GM20000 (cell line): ENCODE measurements around the gene ABLIM2.
A peak's percentile ranks its signal among the peaks of the same experiment; 100 is the strongest.

Experiments
- DNase-seq: peaks from one replicate; pipeline ENCODE4 v3.0.0; 2012; ENCODE audit warnings: low spot score
- TF ChIP-seq, protein P1 (sequence below): IDR thresholded peaks from 2 replicates; pipeline ENCODE4 v1.5.1; 2012; ENCODE audit warnings: mild to moderate bottlenecking, control low read depth; ENCODE audit errors: extremely low read depth, missing control alignments

ABLIM2 gene

DNA sequence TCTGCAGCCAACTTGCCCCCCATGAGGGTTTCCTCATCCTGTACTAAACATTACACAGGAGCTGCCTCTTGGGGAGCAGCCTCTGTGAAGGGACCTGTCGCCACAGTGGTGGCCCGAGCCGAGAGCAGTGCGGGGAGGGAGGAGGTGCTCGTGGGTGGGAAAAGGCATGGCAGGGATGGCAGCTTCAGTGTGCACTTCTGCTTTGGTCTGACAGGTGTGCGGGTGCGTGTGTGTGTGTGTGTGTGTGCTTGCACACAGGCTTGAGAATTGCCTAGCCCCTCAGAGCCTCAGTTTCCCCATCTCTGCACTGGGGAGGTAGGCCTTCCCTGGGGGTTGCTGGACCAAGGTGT, 44.4 kb upstream of the ABLIM2 start:
- TF ChIP-seq, protein P1, sequence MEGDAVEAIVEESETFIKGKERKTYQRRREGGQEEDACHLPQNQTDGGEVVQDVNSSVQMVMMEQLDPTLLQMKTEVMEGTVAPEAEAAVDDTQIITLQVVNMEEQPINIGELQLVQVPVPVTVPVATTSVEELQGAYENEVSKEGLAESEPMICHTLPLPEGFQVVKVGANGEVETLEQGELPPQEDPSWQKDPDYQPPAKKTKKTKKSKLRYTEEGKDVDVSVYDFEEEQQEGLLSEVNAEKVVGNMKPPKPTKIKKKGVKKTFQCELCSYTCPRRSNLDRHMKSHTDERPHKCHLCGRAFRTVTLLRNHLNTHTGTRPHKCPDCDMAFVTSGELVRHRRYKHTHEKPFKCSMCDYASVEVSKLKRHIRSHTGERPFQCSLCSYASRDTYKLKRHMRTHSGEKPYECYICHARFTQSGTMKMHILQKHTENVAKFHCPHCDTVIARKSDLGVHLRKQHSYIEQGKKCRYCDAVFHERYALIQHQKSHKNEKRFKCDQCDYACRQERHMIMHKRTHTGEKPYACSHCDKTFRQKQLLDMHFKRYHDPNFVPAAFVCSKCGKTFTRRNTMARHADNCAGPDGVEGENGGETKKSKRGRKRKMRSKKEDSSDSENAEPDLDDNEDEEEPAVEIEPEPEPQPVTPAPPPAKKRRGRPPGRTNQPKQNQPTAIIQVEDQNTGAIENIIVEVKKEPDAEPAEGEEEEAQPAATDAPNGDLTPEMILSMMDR = no peak
- DNase-seq = no peak

DNA sequence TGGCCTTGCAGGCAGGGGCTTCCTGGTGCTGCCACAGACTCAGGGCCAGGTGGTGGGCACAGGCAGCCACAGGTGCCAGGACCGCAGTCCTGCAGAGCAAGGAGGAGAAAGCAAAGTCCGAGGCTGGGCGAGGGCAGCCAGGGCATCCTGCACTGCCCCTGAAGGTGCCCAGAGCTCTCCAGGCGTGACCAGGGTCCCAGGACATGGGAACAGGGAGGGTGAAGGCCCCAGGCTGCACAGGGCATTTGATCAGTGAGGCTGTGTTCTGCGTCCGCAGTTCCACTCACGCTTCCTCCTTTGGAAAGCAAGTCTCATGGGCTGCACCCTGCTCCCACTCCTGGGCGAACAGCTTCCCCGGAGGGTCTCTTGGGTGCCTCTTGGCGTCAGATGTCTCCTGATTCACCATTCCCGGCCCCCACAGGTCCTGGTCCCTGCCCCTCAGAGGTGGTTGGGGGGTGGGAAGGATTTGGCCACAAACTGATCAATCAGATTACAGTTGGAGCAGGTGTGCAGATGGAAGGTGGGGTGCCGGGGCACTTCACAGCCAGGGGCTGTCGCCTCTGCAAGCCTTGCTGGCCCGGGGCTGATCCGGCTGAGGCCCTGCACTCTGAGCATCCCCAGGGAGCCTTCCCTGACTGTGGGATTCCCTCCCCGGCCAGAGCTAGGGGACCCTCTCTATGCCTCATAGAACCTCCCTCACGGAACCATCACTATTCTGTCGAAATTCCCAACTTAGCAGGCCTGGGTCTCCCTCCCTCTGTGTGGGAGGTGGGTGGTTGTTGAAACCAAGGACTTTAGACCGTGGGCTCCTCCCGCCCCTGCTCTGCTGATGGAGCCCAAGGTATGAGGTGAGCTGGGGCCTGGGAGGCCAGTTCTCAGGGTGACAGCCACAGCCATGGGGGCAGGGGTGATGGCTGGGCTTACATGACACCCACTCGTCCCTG, 43.8 kb upstream of the ABLIM2 start:
- TF ChIP-seq, protein P1 = no peak
- DNase-seq = no peak

DNA sequence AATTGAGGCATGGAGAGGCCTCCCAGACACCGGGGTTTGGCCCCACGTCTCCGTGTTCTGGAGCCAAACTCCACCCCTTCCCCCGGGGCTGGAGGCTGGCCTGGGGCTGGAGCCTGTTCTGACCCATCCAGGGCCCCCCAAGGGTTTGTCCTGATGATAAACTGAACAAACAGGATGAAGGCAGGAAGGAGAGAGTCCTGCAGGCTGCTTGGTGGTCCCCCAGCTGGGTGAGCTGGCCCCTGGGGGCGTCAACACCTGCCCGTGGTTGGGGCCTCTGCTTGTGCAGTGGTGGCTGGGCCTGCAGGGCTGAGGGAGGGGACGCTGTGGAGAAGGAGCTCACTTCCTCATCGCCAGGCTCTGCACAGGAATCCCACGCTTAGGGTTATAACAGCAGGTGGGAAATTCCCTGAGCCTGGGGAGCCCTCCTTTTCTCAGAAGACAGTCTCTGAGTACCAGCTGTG, 42.7 kb upstream of the ABLIM2 start:
- DNase-seq = peak; percentile 81

DNA sequence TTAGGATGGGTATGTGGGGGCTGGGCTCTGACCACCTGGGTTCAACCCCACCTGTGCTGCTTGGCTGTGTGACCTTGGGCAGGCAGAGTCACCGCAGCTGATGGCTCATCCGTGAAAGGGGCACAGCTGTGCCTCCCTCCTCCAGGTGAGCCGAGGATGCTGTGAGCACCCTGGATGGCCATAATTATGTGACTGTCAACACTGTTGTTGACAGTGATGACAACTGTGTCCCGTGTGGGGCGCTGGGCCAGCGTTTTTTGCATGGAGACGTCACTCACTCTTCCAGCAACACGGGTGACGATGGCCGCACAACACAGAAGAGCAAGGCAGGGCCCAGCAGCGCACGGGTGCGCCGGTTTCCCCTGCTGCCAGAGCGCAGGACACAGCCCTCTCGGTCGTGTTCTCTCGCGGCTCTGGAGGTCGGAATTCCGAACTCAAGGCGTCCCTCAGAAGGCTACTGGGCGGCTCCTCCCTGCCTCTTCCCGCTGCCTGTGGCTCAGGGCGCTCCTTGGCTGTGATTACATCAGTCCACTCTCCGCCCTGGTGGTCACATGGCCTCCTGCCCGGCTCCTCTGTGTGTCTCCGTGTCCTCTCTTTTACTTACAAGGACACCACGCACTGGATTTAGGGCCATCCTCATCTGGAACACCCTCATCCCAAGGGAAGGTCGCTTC, 41.8 kb upstream of the ABLIM2 start:
- DNase-seq = no peak
- TF ChIP-seq, protein P1 = no peak

More for the DNA sequence above, 42.7 kb upstream of the ABLIM2 start:
- TF ChIP-seq, protein P1 = no peak

DNA sequence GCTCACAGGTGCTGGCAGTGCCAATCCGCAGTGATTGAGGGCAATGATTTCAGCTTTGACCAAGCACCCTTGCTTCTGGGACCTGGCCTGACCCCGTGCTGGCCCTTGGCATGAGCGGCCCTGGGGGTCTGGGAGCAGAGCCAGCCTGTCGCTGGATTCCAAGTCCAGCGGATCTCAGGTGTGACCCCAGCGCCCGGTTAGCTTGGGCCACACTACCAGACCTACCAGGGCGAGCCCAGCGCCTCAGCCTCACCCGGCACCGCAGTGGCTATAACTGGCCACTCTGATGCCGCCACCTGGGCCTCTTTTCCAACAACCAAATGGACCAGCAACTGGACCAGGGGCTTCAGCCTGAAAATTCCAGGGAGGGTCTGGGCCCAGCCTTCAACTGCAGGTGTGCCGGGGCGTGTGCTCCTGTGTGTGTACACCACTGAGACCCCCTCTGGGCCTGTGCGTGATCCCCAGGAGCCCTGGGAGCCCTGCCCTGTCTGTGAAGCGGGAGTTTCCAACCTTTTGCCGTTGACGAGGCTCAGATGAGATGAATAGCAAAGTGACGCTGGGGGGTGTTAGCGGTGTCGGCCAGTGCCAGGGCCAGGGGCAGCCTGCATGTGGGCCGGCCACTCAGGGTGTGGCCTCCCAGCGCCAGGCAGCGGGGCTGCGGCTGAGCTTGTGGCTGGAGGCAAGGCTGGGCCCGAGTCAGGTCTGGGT, 41.1 kb upstream of the ABLIM2 start:
- TF ChIP-seq, protein P1 = no peak
- no peak for DNase-seq

DNA sequence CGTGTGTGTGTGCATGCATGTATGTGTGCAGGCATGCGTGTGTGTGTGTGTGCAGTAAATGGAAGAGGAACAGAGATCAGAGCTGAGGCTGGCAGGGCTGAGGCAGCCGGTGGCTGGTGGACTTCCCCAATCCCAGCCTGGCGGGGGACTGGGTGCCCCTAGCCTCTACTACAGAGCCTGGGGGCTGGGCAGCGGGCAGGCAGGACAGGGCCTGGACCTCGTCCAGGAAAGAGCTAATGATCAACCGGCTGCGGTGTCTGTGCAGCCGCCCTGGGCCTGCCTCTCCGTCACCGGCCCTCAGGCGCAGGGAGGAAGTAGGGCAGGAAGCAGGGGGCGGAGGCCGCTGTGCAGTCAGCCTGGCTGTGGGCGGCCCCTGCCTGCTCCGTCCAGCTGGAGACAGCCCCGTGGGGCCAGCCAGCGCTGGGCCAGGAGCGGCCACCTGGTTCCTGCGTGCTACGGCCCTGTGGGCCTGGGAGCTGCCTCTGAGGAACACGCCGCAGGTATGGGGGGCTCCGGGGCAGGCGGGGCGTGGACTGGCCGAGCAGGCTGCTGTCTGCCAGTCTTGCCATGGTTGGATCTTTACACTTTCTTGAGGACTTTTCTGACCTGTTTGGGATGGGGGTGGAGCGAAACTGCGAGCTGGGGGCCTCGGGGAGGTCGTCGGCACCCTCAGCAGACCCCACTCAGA, 40.4 kb upstream of the ABLIM2 start, which contains the start of gene SH3TC1:
SH3TC1 (plus strand) TSS at position 385 of the 688 bp plus-strand sequence. CDS start 5,905 bp downstream, outside the sequence.
- TF ChIP-seq, protein P1 = no peak
- peak; percentile 91 for DNase-seq
